CD4-positive, alpha-beta memory T cell (primary cell): Measurements from ENCODE around the gene CCDC116. TPM values are rescaled to one million over a fixed set of nuclear protein-coding genes. Genes with fewer than 3 reads are reported as not detected.

Source experiments
- CTCF ChIA-PET: fragments of 350-600 bp; sonication (Branson Sonifier 250); formaldehyde crosslinking; loops from one replicate; lab custom pipeline; 2021; ENCODE audit warnings: inconsistent platforms; ENCODE audit not compliant: partially characterized antibody; lab: Charles Lee
- POLR2A ChIA-PET: fragments of 350-600 bp; sonication (Branson Sonifier 250); formaldehyde crosslinking; loops from one replicate; lab custom pipeline; 2021; ENCODE audit not compliant: partially characterized antibody; lab: Charles Lee
- DNase-seq, 5 donors: peaks; one replicate each; pipeline versions ENCODE4 v3.0.0 to v3.0.0-alpha.2; 2020 to 2022; ENCODE audit warnings: mixed read lengths in 1 of 5
- H3K27ac ChIP-seq: one replicate; pipeline ENCODE4 v1.7.0; 2013; ENCODE audit warnings: low read depth, low read length
- H3K27me3 ChIP-seq: 2 replicates; pipeline ENCODE4 v1.7.0; 2013; ENCODE audit warnings: mild to moderate bottlenecking, low read length, moderate library complexity; ENCODE audit not compliant: insufficient read depth
- H3K36me3 ChIP-seq: 2 replicates; pipeline ENCODE4 v1.7.0; 2013; ENCODE audit warnings: mild to moderate bottlenecking, low read length, moderate library complexity; ENCODE audit not compliant: insufficient read depth
- H3K4me1 ChIP-seq: 2 replicates; pipeline ENCODE4 v1.7.0; 2013; ENCODE audit warnings: mild to moderate bottlenecking, low read length, moderate library complexity; ENCODE audit not compliant: insufficient read depth
- H3K4me3 ChIP-seq, 2 donors: one replicate each; pipeline ENCODE4 v1.7.0; 2013; ENCODE audit warnings: low read length in 2 of 2, mild to moderate bottlenecking in 1 of 2
- H3K9me3 ChIP-seq, 2 donors: one replicate each; pipeline ENCODE4 v1.7.0; 2013; ENCODE audit warnings: low read length in 2 of 2, control low read depth in 1 of 2; ENCODE audit not compliant: control insufficient read depth in 1 of 2
- H3K27ac Mint-ChIP-seq, 7 donors: one replicate each; pipeline ENCODE4 v1.8.0; 2020 to 2021; ENCODE audit warnings: mixed read lengths in 7 of 7, mild to moderate bottlenecking in 6 of 7, inconsistent platforms in 3 of 7, moderate library complexity in 3 of 7
- H3K27me3 Mint-ChIP-seq, 2 donors: one replicate each; pipeline ENCODE4 v1.8.0; 2020 to 2021; ENCODE audit warnings: mixed read lengths in 2 of 2
- H3K36me3 Mint-ChIP-seq, 2 donors: one replicate each; pipeline ENCODE4 v1.8.0; 2020 to 2021; ENCODE audit warnings: mixed read lengths in 2 of 2, inconsistent platforms in 1 of 2, mild to moderate bottlenecking in 1 of 2
- H3K4me1 Mint-ChIP-seq, 4 donors: one replicate each; pipeline ENCODE4 v1.8.0; 2020 to 2021; ENCODE audit warnings: mixed read lengths in 4 of 4, mild to moderate bottlenecking in 1 of 4
- H3K4me3 Mint-ChIP-seq, 8 donors: one replicate each; pipeline ENCODE4 v1.8.0; 2020 to 2021; ENCODE audit warnings: mixed read lengths in 8 of 8, mild to moderate bottlenecking in 7 of 8, moderate library complexity in 6 of 8, inconsistent platforms in 3 of 8
- H3K9me3 Mint-ChIP-seq, 8 donors: one replicate each; pipeline ENCODE4 v1.8.0; 2020 to 2021; ENCODE audit warnings: mixed read lengths in 8 of 8, mild to moderate bottlenecking in 5 of 8, inconsistent platforms in 3 of 8, moderate library complexity in 1 of 8
- intact Hi-C: fragments of 100-400 bp; cut with micrococcal nuclease; formaldehyde crosslinking; loops from one replicate; pipeline ENCODE4 v1.15.1; 2023
- polyA plus RNA-seq, 2 donors: library from polyadenylated mRNA; unstranded; fragments of 300-500 nt; fragmentation: Illumina TruSeq; gene quantifications; one replicate each; pipeline ENCODE4 v1.2.3, GENCODE V29; 2021
- total RNA-seq, 2 experiments: library from RNA; stranded (reverse); gene quantifications; one replicate each; pipeline ENCODE4 v1.2.3, GENCODE V29; 2021

The CCDC116 gene
- total and polyA plus RNA-seq, 4 experiments from 2014 or later, result 0.19 to 0.29 TPM; not detected in 2

GRCh38 chr22:21626073-21626734, 6.4 kb upstream of the CCDC116 start:
- H3K27ac Mint-ChIP-seq, result peak overlapping the region in 5 of 7 donors; percentile 44 to 77 (median 72)
- Histone ChIP-seq H3K9me3 (no peaks in the 10 kb centered on the region), H3K4me3 (no peak overlapping the region), H3K27me3 (no peaks in the 10 kb centered on the region), H3K4me1 (peaks cover 52% of the 10 kb centered on the region), H3K27ac (no peak overlapping the region), H3K36me3 (peaks cover 35% of the 10 kb centered on the region)
- intact Hi-C loops, result loop anchor here (5.0 kb wide), 1 partner anchor 624 kb away; the partner anchor contains the start of gene THAP7
- peak overlapping the region in 2 of 8 donors; percentile 40 to 73 for H3K4me3 Mint-ChIP-seq
- no peaks in the 10 kb centered on the region for H3K9me3 Mint-ChIP-seq
- no peak for DNase-seq
- POLR2A ChIA-PET, result interaction anchor here (1.0 to 6.1 kb wide), 2 partner anchors 18 to 25 kb away, joined by 3 to 201 read pairs; partner anchors contain the start of gene SDF2L1
- CTCF ChIA-PET, result interaction anchor here (4.0 to 10.0 kb wide), 2 partner anchors 10 to 18 kb away, joined by 13 to 245 read pairs; partner anchors contain the start of gene SDF2L1
- peaks cover 15 to 50% of the 10 kb centered on the region in 2 donors for H3K36me3 Mint-ChIP-seq
- peaks cover 25 to 63% (median 42%) of the 10 kb centered on the region in 4 donors for H3K4me1 Mint-ChIP-seq
- no peaks in the 10 kb centered on the region for H3K27me3 Mint-ChIP-seq

- Mint-ChIP-seq H3K27me3 (no peaks in the 10 kb centered on the region), H3K4me1 (peaks cover 25 to 66% (median 45%) of the 10 kb centered on the region in 4 donors), H3K4me3 (peak overlapping the region in 7 of 8 donors; percentile 17 to 73 (median 42)), H3K36me3 (peaks cover 15 to 45% of the 10 kb centered on the region in 2 donors), H3K9me3 (no peaks in the 10 kb centered on the region), H3K27ac (peak overlapping the region in 5 of 7 donors; percentile 44 to 77 (median 72))
- Histone ChIP-seq H3K27me3 (no peaks in the 10 kb centered on the region), H3K4me3 (no peak overlapping the region), H3K4me1 (peaks cover 52% of the 10 kb centered on the region), H3K27ac (no peak overlapping the region), H3K9me3 (no peaks in the 10 kb centered on the region), H3K36me3 (peaks cover 32% of the 10 kb centered on the region)
- intact Hi-C loops, result loop anchor here (5.0 kb wide), 1 partner anchor 625 kb away; the partner anchor contains the start of gene THAP7
- no peak for DNase-seq
- POLR2A ChIA-PET, result interaction anchor here (1.0 to 6.1 kb wide), 2 partner anchors 17 to 24 kb away, joined by 3 to 201 read pairs; partner anchors contain the start of gene SDF2L1
- CTCF ChIA-PET, result interaction anchor here (4.0 to 10.0 kb wide), 2 partner anchors 11 to 17 kb away, joined by 13 to 245 read pairs; partner anchors contain the start of gene SDF2L1
Observed at GRCh38 chr22:21626735-21627469, 5.7 kb upstream of the CCDC116 start.

GRCh38 chr22:21628386-21629254, 3.9 kb upstream of the CCDC116 start:
- H3K4me3 Mint-ChIP-seq, result peak overlapping the region; percentile 92 to 95 (median 94)
- no peaks in the 10 kb centered on the region for H3K27me3 Mint-ChIP-seq
- Histone ChIP-seq H3K36me3 (peaks cover 18% of the 10 kb centered on the region), H3K4me1 (peaks cover 64% of the 10 kb centered on the region), H3K27me3 (no peaks in the 10 kb centered on the region), H3K4me3 (peak overlapping the region; percentile 78 to 92), H3K27ac (peak overlapping the region; percentile 87), H3K9me3 (no peaks in the 10 kb centered on the region)
- ChIA-PET CTCF (interaction anchor here (0.7 to 10.0 kb wide), 20 partner anchors 12 to 107 kb away, joined by 3 to 245 read pairs (median 4); partner anchors contain the start of genes PPIL2, SDF2L1 and YPEL1), POLR2A (interaction anchor here (0.6 to 6.1 kb wide), 14 partner anchors 9 to 770 kb away, joined by 3 to 201 read pairs (median 6); partner anchors contain the start of genes LZTR1, MAPK1, PI4KA and PPIL2)
- H3K36me3 Mint-ChIP-seq, result peaks cover 7 to 32% of the 10 kb centered on the region in 2 donors
- H3K27ac Mint-ChIP-seq, result peak overlapping the region; percentile 89 to 98 (median 96)
- intact Hi-C loops, result loop anchor here (1.0 to 5.0 kb wide), 3 partner anchors 14 to 626 kb away; partner anchors contain the start of genes SDF2L1, THAP7 and UBE2L3
- peaks cover 25 to 65% (median 43%) of the 10 kb centered on the region in 4 donors for H3K4me1 Mint-ChIP-seq
- H3K9me3 Mint-ChIP-seq, result no peaks in the 10 kb centered on the region
- DNase-seq, result no peak

GRCh38 chr22:21629255-21630149, 3.1 kb upstream of the CCDC116 start, which contains the start of gene YDJC:
YDJC (minus strand) TSS chr22:21630022; CDS start chr22:21630014, 8 bp downstream.
- Histone ChIP-seq H3K27me3 (no peaks in the 10 kb centered on the region), H3K36me3 (peaks cover 18% of the 10 kb centered on the region), H3K4me1 (peaks cover 64% of the 10 kb centered on the region), H3K27ac (peak within 1 kb of the TSS; percentile 87), H3K4me3 (peak within 1 kb of the TSS; percentile 78 to 92), H3K9me3 (no peaks in the 10 kb centered on the region)
- Mint-ChIP-seq H3K4me1 (peaks cover 25 to 65% (median 43%) of the 10 kb centered on the region in 4 donors), H3K4me3 (peak within 1 kb of the TSS; percentile 92 to 95 (median 94)), H3K27ac (peak within 1 kb of the TSS; percentile 89 to 98 (median 96)), H3K27me3 (no peaks in the 10 kb centered on the region), H3K9me3 (no peaks in the 10 kb centered on the region), H3K36me3 (peaks cover 7 to 27% of the 10 kb centered on the region in 2 donors)
- CTCF ChIA-PET, result interaction anchor here (0.7 to 10.0 kb wide), 22 partner anchors 10 to 106 kb away, joined by 3 to 245 read pairs (median 4); partner anchors contain the start of genes PPIL2, SDF2L1 and YPEL1
- DNase-seq, result peak; percentile 93 to 95 (median 93)
- intact Hi-C loops, result loop anchor here (1.0 to 5.0 kb wide), 3 partner anchors 13 to 627 kb away; partner anchors contain the start of genes SDF2L1, THAP7 and UBE2L3
- POLR2A ChIA-PET, result interaction anchor here (0.6 to 6.1 kb wide), 16 partner anchors 8 to 771 kb away, joined by 3 to 201 read pairs (median 6); partner anchors contain the start of genes LZTR1, MAPK1, PI4KA and PPIL2

- intact Hi-C loops, result no loop called here
- no peak overlapping the region for H3K4me3 ChIP-seq
- peaks cover 52% of the 10 kb centered on the region for H3K4me1 ChIP-seq
- no peak for DNase-seq
- H3K9me3 ChIP-seq, result no peaks in the 10 kb centered on the region
- Mint-ChIP-seq H3K4me3 (peak overlapping the region in 7 of 8 donors; percentile 13 to 75 (median 62)), H3K36me3 (peaks cover 7 to 21% of the 10 kb centered on the region in 2 donors), H3K4me1 (peaks cover 19 to 54% (median 36%) of the 10 kb centered on the region in 4 donors), H3K27ac (peak overlapping the region in 1 of 7 donors; percentile 89), H3K27me3 (no peaks in the 10 kb centered on the region), H3K9me3 (no peaks in the 10 kb centered on the region)
- ChIA-PET CTCF (interaction anchor here (0.8 to 10.0 kb wide), 8 partner anchors 8 to 57 kb away, joined by 3 to 245 read pairs (median 6); partner anchors contain the start of gene SDF2L1), POLR2A (interaction anchor here (0.8 to 6.1 kb wide), 2 partner anchors 13 to 63 kb away, joined by 3 to 201 read pairs; partner anchors contain the start of gene SDF2L1)
- H3K27ac ChIP-seq, result no peak overlapping the region
- H3K27me3 ChIP-seq, result no peaks in the 10 kb centered on the region
- H3K36me3 ChIP-seq, result peaks cover 18% of the 10 kb centered on the region
Observed at GRCh38 chr22:21631025-21631424, 1.5 kb upstream of the CCDC116 start.
